HFFc6 (cell line): ENCODE measurements around the gene RAB11A. TPM values are rescaled to one million over a fixed set of nuclear protein-coding genes. Genes with fewer than 3 reads are reported as not detected.
A peak's percentile ranks its signal among the peaks of the same experiment; 100 is the strongest.

Experiments used
- DNase-seq: peaks from one replicate; pipeline ENCODE4 v3.0.0-alpha.2; 2018
- H3K27ac Mint-ChIP-seq: 2 replicates; pipeline ENCODE4 v1.8.0; 2020; ENCODE audit warnings: mild to moderate bottlenecking, mixed read lengths
- H3K27me3 Mint-ChIP-seq: 2 replicates; pipeline ENCODE4 v1.8.0; 2021; ENCODE audit warnings: mild to moderate bottlenecking, moderate library complexity, mixed read lengths; ENCODE audit not compliant: insufficient read depth
- H3K36me3 Mint-ChIP-seq: 2 replicates; pipeline ENCODE4 v1.8.0; 2021; ENCODE audit warnings: low read depth, mixed read lengths
- H3K4me1 Mint-ChIP-seq: 2 replicates; pipeline ENCODE4 v1.8.0; 2020; ENCODE audit warnings: low read depth, mixed read lengths
- H3K4me3 Mint-ChIP-seq: 2 replicates; pipeline ENCODE4 v1.8.0; 2020; ENCODE audit warnings: mild to moderate bottlenecking, moderate library complexity, mixed read lengths
- H3K9me3 Mint-ChIP-seq: 2 replicates; pipeline ENCODE4 v1.8.0; 2020; ENCODE audit warnings: mild to moderate bottlenecking, mixed read lengths
- CTCF ChIP-seq: fragments of 200-600 bp; sonication (generic); IDR thresholded peaks from 2 replicates; pipeline ENCODE4 v1.5.0; 2021; ENCODE audit warnings: antibody characterized with exemption, mild to moderate bottlenecking
- total RNA-seq, 6 experiments: library from RNA; stranded (reverse); fragmentation: NEBNext Ultra II Directional; extraction: Animal tissue kit (Norgen Biotek cat#: 25700); gene quantifications; 2 replicates in 1 of 6; 3 replicates in 5 of 6; pipeline ENCODE4 v1.2.3, GENCODE V29; 2021

RAB11A gene
- total RNA-seq, 6 experiments from 2014 or later = 193 to 236 (median 223) TPM

GRCh38 chr15:65873256-65873655, 4.0 kb downstream of the RAB11A start:
- no peak for DNase-seq
- no peaks in the 10 kb centered on the region; the same call in 1 of the 2 replicates for H3K9me3 Mint-ChIP-seq
- no peak overlapping the region for H3K4me3 Mint-ChIP-seq
- peaks cover 29% of the 10 kb centered on the region for H3K36me3 Mint-ChIP-seq
- no peak for TF ChIP-seq CTCF
- peaks cover 38% of the 10 kb centered on the region for H3K4me1 Mint-ChIP-seq
- peaks cover 12% of the 10 kb centered on the region for H3K27me3 Mint-ChIP-seq
- H3K27ac Mint-ChIP-seq = no peak overlapping the region

GRCh38 chr15:65875458-65875857, 6.2 kb downstream of the RAB11A start:
- Mint-ChIP-seq H3K4me1 (peaks cover 33% of the 10 kb centered on the region), H3K27me3 (peaks cover 4% of the 10 kb centered on the region; the same call in 1 of the 2 replicates), H3K4me3 (no peak overlapping the region), H3K36me3 (peaks cover 18% of the 10 kb centered on the region), H3K27ac (peak overlapping the region; percentile 38; the same call in 1 of the 2 replicates), H3K9me3 (no peaks in the 10 kb centered on the region)
- TF ChIP-seq CTCF = no peak
- DNase-seq = no peak

- no peak for DNase-seq
- Mint-ChIP-seq H3K27ac (no peak overlapping the region), H3K36me3 (peaks cover 19% of the 10 kb centered on the region), H3K9me3 (no peaks in the 10 kb centered on the region), H3K4me3 (no peak overlapping the region), H3K27me3 (peaks cover 4% of the 10 kb centered on the region; the same call in 1 of the 2 replicates), H3K4me1 (peaks cover 19% of the 10 kb centered on the region)
- no peak for TF ChIP-seq CTCF
Measured at GRCh38 chr15:65877749-65878148, 8.5 kb downstream of the RAB11A start.

GRCh38 chr15:65881766-65882434, 12.6 kb downstream of the RAB11A start:
- Mint-ChIP-seq H3K27me3 (no peaks in the 10 kb centered on the region), H3K27ac (no peak overlapping the region), H3K4me1 (peaks cover 7% of the 10 kb centered on the region; the same call in 1 of the 2 replicates), H3K36me3 (peaks cover 35% of the 10 kb centered on the region), H3K4me3 (no peak overlapping the region), H3K9me3 (no peaks in the 10 kb centered on the region)
- TF ChIP-seq CTCF = no peak
- no peak for DNase-seq

GRCh38 chr15:65883571-65883970, 14.3 kb downstream of the RAB11A start:
- H3K27ac Mint-ChIP-seq = no peak overlapping the region
- H3K4me3 Mint-ChIP-seq = no peak overlapping the region
- H3K4me1 Mint-ChIP-seq = no peaks in the 10 kb centered on the region
- no peaks in the 10 kb centered on the region for H3K9me3 Mint-ChIP-seq
- no peak for DNase-seq
- peaks cover 39% of the 10 kb centered on the region for H3K36me3 Mint-ChIP-seq
- H3K27me3 Mint-ChIP-seq = no peaks in the 10 kb centered on the region
- TF ChIP-seq CTCF = no peak
